HG03521 (cell line): ENCODE measurements around the gene SERINC2.

Experiments used
- ATAC-seq: cut with Tn5 transposase; IDR thresholded peaks from one replicate; pipeline ENCODE4 v1.9.1; 2021; ENCODE audit warnings: mild to moderate bottlenecking, moderate library complexity; ENCODE audit not compliant: unreplicated experiment

Gene SERINC2

DNA sequence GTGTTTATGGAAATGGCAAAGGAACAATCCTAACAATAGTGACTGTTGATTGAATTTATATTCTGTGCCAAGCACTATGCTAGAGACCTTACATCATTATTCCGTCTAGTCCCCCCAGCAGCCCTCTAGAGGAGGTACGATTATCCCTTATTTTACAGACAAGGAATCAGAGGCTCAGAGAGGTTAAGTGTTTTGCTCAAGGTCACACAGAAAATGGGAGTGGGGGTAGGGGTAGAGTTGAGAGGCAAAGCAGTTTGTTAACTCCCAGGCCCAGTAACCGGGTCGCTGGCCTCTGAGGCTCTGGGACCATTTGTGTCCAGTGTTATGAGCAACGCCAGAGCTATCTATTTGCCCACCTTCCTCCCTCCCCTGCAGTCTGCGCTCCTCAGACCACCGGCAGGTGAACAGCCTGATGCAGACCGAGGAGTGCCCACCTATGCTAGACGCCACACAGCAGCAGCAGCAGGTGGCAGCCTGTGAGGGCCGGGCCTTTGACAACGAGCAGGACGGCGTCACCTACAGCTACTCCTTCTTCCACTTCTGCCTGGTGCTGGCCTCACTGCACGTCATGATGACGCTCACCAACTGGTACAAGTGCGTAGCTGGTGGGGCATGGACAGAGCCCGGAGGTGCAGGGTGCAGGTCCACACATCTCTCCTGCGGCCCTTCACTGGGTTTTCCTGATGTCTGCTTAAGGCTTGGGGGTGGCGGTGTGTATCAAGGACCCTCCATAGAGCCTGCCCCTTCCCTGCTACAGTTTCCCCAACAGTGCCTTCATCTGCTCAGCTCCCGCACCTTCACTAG, 19.8 kb downstream of the SERINC2 start:
- no peak for ATAC-seq

DNA sequence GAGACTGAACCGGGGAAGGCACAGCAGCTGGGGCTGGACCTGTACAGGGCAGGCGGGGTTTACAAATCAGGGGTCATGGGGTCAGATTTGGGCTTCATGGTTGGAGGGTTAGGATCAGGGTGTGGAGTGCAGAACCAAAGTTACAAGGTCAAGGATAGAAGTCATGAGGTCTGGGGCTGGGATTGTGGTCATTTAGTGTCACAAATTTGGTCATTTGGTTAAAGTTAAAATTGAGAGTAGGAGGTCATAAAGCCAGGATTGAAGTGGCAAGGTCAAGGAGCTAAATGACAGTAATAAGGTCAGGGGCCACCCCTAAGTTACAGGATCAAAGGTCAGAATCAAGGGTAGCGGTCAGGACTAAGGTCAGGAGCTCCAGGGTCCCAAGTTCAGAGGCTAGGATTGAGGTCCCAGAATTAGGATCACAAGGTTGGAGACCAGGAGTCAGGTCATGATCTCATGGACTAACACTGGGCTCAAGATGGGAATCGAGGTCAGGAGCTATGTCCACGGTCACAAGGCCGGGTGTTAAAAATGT, 20.4 kb downstream of the SERINC2 start:
- ATAC-seq = no peak

DNA sequence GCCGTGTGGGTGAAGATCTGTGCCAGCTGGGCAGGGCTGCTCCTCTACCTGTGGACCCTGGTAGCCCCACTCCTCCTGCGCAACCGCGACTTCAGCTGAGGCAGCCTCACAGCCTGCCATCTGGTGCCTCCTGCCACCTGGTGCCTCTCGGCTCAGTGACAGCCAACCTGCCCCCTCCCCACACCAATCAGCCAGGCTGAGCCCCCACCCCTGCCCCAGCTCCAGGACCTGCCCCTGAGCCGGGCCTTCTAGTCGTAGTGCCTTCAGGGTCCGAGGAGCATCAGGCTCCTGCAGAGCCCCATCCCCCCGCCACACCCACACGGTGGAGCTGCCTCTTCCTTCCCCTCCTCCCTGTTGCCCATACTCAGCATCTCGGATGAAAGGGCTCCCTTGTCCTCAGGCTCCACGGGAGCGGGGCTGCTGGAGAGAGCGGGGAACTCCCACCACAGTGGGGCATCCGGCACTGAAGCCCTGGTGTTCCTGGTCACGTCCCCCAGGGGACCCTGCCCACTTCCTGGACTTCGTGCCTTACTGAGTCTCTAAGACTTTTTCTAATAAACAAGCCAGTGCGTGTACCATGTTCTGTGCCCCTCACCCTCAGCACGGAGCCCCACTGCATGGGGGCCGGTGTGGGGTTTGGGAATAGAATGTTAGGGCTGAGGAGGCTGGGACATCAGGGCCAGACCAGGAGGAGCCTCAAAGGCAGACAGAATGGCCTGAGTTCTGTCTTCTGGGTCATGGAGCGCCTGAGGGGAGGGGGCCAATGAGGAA, 21.3 kb downstream of the SERINC2 start:
- no peak for ATAC-seq

DNA sequence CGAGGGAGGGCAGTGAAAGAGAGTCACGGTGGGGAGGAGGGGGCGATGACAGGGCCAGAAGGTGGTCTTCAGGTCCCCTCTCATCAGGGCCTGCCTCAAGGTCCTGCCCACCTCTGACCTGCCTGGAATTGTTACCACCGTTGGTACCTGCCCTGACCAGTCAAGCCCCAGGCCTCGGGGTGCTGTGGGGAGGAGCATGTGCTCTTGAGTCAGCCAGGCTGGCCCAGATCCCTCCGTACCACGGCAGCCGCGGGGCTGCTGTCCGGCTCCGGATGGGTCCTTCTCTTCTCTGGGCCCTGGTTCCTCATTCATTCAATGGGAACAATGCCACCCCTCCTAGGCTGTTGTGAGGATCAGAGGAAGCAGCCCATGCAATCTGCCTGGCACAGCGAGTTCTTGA, 22.0 kb downstream of the SERINC2 start:
- no peak for ATAC-seq

DNA sequence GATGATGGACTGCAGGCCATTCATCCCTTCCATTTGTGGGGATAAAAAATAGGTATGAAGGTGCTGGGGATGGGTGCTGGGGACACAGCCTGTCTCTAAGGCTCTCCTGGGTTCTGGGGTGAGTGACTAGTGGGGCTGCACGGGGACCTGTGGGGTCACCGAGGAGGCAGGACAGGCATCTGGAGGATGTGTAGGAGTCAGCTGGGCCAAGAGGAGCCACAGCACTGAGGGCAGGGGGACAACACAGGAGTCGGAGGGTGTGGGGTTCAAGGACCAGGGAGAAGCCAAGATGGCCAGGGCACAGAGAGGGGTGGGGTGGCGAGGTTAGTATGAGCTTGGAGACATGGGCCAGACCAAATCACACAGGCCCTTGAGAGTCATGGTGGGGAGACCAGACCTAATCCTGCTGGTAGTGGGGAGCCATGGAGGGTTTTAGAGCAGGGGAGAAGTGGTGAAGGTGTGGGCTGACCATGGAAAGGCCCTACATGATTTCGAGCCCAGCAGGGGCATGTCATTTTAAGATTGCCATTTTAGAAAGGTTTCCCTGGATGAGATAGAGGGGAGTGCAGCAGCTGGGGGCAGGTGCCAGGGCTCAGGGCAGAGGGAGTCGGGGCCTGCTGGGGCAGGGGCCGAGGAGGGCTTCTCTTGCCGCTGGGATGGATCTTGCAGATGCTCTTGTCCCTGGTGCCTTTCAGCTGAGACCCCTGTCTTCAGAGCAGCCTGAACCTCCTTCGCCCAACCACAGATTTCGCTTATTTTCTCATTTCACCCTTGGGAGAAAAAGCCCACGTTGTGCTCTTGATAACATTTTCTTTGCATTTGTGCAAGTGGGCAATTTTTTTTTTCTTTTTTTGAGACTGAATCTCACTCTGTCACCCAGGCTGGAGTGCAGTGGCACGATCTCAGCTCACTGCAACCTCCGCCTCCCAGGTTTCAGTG, 22.7 kb downstream of the SERINC2 start:
- no peak for ATAC-seq

DNA sequence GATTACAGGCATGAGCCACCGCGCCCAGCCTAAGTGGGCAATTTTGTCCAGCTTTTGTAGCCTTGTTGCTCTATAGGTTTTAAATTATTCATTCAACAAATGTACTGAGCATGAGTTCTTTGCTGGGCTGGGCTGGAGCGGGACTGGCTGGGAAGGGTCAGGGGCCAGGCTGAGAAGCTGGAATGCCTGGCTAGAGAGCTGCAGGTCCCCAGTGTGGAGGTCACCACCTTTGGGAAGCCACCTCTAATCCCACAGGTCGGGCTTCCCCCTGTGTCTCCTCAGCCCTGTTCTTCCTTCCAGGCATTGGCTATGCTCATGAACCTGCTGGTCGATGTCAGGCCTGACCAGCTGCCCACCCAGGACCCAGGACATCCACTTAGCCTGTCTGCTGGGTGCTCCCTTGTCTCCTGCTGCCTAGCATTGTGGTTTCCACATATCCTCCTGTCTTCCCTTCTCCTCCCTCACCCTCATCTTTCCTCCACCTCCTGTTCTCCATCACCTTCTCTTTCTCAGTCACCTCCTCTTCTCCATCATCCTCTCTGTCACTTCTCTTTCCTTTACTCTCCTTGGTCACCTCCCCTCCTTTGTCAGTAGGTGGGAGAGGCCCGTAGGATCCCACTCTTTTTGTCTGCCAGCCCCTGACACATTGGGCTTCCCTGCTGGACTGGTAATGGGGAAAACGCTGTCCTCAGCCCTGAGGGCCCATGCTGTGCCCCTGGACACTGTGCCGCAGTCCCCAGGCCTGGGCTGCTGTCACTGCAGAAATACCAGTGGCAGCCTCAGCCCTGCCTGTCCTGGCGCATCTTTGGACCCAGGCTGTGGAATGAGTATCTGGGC, 23.8 kb downstream of the SERINC2 start:
- no peak for ATAC-seq

DNA sequence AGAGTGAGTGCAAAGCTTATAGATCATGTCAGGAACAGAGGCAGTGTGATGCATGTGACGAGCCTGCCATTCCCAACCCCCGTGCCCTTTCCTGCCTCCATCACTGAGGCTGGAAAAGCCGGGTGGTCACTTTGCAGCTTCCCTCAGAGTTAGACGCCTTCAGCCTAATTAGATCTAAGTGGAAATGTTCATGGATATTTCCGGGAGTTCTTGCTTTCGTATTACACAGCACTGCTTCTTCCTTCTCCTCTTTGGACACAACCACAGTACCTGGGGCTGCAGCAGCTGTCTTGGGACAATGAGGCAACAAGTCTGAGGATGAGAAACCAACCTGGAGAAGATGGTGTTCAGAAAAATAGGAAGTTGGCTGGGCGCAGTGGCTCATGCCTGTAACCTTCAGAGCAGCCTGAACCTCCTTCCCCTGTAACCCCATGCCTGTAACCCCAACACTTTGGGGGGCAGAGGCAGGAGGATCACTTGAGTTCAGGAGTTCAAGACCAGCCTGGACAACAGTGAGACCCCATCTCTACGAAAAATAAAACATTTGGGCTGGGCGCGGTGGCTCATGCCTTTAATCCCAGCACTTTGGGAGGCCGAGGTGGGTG, 24.5 kb downstream of the SERINC2 start:
- ATAC-seq = no peak

DNA sequence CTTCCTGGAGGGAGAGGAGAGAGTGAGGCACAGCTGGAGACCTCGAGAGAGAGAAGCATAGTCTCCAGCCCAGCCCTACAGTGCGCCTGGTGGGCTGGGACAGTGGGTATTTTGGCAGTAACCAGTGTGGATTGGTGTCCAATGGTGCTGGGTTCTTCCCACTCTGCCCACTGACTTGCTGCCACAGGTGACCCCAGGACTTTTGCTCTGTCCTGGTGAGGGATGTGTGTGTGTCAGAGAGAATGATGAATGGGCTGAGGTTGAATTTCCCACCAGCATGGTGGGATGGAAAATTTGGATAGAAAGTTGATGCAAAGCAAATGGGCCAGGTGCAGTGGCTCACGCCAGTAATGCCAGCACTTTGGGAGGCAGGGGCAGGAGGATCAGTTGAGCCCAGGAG, 26.3 kb downstream of the SERINC2 start:
- no peak for ATAC-seq

DNA sequence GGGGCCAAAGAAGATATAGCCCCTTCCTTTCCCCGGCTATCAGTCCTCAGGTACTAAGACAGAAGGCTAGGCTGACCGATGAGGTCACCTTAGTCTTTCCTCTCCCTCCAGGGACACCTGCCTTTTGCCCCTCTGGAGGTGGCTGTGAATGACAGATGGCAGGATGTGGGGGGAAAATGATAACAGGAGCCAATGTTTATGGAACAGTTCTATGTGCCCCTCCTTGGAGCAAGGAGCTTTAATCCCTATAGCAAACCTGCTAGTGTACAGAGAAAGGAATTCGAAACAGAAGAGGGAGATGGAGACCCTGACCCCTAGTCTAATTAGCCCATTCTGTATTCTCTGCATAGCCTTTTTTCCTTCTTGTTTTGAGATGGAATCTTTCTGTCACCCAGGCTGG, 28.1 kb downstream of the SERINC2 start:
- no peak for ATAC-seq

DNA sequence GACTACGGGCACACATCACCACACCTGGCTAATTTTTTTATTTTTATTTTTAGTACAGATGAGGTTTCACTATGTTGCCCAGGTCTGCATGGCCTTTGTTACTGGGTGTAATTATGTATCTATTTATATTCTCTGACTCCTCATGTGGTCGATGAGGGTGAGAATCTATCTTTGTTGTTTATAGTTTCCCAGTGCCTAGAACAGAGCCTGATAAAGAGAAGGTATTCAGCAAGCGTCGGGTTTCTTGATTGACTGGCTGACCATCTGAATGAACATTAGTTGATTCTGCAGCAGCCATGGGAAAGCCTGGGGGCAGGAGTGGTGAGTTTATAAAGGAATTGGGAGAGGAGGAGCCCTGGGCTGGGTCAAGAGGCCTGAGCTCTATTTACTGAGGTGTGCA, 28.5 kb downstream of the SERINC2 start:
- ATAC-seq = no peak

DNA sequence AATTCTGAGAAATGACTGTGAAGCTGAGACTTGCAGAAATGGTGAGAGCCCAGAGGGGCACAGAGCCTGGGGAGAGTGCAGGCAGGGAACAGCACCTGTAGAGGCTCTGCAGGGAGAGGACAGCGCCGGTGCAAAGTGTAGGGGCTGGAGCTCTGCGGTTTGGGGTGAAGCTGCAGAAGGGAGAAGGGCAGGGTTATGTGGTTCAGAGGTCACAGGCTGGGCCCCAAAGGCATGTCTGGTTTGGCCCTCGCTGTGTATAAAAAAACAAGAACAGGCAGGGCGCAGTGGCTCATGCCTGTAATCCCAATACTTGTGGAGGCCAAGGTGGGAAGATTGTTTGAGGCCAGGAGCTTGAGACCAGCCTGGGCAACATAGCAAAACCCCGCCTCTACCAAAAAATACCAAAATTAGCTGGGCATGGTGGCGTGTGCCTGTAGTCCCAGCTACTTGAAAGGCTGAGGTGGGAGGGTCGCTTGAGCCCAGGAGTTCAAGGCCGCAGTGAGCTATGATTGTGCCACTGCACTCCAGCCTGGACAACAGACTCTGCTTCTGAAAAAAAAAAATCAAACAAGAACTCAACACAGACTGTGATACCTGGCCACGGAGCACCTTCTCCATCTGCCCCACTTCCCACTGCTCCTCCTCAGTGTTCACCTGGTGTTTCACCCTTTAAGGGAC, 29.1 kb downstream of the SERINC2 start:
- no peak for ATAC-seq

DNA sequence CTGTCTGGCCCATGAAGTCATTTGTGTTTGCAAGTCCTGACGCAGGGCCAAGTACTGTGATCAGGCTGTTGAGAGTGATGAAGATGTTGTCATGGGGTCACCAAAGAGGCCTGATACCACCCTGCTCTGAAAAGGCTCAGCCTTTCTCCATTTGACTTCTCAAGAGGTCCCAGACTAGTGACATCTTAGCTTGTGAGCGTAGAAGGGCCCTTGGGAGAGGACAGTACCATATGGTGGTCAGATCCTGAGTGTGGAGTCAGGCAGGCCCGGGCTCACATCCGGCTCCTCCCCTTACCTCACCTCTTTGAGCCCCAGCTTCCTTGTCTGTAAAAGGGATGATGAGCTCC, 29.6 kb downstream of the SERINC2 start:
- no peak for ATAC-seq

DNA sequence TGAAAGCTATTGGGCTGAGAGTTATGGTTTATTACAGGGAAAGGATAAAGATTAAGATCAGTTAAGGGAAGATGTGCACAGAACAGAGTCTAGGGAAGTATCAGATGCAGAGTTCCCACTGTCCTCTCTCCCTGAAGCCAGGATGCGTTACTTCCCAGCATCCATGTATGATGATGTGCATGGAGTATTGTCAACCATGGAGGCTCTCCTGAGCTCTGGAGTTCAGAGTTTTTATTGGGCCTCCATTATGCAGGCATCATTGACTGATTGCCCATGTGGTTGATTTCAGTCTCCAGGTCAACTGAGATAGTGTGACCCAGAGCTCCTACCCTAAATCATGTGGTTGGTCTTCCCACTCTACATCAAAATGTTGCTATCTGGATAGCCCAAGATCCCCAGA, 30.7 kb downstream of the SERINC2 start:
- ATAC-seq = no peak

DNA sequence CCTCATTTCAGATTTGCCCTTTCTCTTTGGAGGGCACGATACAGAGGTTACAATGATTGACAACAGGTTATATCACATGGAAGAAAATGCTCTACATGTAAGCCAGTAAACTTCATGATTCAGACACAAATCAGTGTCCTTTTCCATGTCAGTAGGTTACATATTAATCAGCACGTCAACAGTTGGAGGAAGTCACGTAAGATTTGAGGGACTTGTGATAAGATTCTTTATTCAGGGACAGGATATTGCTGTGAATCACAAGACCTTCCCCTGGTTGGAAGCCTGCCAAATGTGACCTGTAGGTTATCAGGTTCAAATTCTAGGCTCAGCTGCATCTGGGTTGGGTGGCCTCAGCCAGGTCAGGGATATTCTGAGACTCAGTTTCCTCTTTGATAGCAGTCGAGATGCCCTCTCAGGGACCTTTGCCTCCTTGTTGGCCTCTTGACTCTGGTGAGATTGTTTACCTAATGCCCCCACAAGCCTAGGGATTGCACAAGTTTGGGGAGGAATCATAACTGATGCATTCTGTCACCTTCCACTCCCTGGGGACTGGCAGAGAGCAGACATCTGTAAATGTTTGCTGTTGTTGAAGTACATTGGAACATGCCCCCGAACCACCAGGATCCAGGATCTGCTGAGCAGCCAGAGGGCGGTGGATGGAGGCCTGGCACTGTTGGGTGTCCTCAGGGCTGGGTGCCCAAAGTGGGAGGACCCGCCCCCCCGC, 31.9 kb downstream of the SERINC2 start:
- no peak for ATAC-seq

DNA sequence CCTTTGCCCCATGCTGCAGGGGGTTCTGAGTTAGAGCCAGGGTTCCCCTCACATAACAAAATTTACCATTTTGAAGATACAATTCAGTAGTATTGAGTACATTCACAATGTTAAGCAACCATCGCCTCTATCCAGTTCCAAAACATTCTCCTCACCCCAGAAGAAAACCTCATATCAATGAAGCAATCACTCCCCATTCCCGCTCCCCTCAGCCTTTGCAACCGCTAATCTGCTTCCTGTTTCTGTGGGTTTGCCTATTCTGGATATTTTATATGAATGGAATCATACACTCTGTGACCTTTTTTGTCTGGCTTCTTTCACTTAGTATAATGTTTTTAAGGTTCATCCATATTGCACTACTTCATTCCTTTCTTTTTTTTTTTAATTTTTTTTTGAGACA, 32.9 kb downstream of the SERINC2 start:
- no peak for ATAC-seq

DNA sequence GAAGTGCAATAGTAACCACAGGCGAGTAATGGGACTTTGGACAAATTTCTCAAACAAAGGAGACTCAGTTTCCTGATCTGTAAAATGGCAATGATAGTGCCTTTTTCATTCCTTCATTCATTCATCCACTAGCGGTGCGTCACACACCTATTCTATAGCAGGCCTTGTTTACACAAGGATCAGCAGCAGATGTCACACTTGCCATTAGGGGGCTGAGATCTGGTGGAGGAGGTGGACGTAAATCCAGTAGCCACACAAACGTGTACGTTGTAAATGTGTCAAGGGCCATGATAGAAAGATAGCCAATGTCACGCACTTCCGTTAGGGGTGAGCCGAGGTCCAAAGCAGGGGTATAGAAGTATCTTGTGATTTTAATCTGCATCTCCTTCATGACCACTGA, 34.2 kb downstream of the SERINC2 start:
- ATAC-seq = no peak

DNA sequence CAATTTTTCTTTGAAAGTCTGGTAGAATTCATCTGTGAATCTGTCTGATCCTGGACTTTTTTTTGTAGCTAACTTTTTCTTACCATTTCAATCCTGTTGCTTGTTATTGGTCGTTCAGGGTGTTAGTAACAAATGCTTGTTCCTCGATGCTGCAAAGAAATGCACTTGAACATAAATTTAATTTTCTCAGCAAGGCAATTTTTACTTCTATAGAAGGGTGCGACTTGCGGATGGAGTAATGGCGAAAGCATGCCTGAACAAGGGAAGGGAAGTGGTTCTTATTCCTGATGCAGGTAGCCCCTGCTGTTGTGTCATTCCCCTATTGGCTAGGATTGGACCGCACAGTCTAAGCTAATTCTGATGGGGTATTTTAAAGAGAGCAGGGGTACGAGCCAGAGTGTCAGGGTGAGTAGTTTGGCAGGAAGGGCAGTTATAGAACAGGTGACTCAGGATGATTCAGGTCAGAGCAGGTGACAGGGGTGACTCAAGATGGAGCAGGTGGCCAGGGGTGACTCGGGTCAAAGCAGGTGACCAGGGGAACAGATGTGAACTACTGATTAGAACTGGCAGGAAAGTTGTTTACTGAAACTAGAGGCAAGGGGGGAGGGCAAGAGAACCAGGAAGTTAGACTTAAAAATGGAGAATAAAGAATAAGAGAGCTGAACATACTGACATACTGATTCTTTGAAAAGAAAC, 40.5 kb downstream of the SERINC2 start:
- ATAC-seq = no peak

DNA sequence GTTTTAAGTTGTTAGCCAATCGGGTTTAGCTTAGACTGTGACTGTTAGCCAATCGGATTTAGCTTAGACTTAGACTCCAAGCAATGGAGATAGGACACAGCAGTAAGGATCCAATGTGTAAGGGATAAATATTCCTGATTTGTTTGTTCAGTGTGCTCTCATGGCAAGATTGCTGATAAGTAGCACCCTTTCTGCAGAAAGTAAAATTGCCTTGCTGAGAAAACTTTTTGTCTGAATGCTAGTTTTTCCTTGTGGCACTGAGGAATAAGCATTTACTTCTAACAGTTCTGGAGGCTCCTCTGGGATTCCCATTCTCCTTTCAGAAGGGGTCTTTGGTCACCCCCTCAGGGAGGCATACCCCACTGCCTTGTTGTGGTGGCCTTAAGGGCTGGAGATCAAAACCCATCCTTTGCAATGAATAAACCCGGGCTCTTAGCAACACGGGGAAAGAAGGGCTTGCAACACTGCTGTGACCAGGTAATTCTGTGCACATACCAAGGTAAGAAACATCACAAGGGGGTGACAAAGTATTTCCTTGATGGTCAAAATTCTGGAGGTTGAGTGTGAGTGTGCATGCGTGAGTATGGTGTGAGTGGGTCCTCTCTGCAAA, 45.4 kb downstream of the SERINC2 start:
- no peak for ATAC-seq
